ENCODE measurements around the gene TMEM41A. TPM values are rescaled to one million over a fixed set of nuclear protein-coding genes. Genes with fewer than 3 reads are reported as not detected.

The TMEM41A gene
- polyA plus RNA-seq, 3 donors = 3.9 to 7.2 (median 5.4) TPM

DNA sequence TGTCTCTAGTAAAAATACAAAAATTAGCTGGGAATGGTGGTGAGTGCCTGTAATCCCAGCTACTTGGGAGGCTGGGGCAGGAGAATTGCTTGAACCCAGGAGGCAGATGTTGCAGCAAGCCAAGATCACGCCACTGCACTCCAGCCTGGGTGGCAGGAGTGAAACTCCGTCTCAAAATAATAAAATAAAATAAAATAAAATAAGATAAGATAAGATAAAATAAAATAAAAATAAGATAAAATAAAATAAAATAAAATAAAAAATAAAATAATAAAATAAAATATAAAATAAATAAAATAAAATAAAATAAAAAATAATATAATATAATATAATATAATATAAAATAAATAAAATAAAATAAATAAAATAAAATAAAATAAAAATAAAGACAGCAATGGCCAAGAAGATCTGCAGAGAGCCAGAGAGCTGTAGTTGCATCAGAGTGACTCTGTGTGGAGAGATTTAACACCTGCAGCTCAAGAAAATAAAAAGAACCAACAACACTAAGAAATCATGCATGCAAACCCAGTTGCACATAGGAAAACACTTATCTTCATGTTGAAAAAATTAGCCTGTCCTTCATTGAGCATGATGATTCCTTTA lies 27.6 kb upstream of the TMEM41A start:
- Mint-ChIP-seq H3K9me3 (peaks cover 0 to 2% (median 0%) of the 10 kb centered on the region in 7 donors), H3K36me3 (no peaks in the 10 kb centered on the region), H3K4me3 (no peak overlapping the region), H3K4me1 (no peaks in the 10 kb centered on the region), H3K27me3 (ENCODE audit: low read depth in 3 of 3) (peaks cover 5 to 16% (median 6%) of the 10 kb centered on the region in 3 donors), H3K27ac (no peak overlapping the region)
- WGBS (ENCODE audit: insufficient coverage) = no CpG with 5 or more reads among the region's 2 CpGs
- Histone ChIP-seq H3K79me2 (ENCODE audit: insufficient read depth, low read length) (no peaks in the 10 kb centered on the region), H3K9me3 (replicated peaks in 1 of 2; ENCODE audit: control insufficient read depth in 1 of 2, insufficient read depth in 1 of 2, low read length in 2 of 2) (no peaks in the 10 kb centered on the region), H3K9ac (ENCODE audit: insufficient read depth, low read length, poor library complexity, severe bottlenecking) (no peak overlapping the region), H3K4me2 (replicated peaks; ENCODE audit: extremely low read depth, low read length, poor library complexity, severe bottlenecking) (no peak overlapping the region), H4K20me1 (ENCODE audit: insufficient read depth, low read length) (no peaks in the 10 kb centered on the region), H3K27me3 (ENCODE audit: control insufficient read depth in 2 of 2, insufficient read depth in 2 of 2, low read length in 2 of 2) (no peaks in the 10 kb centered on the region), H3K4me1 (ENCODE audit: control insufficient read depth in 1 of 2, insufficient read depth in 2 of 2, low read length in 2 of 2) (no peaks in the 10 kb centered on the region), H3K4me3 (replicated peaks in 1 of 3; ENCODE audit: low read depth in 2 of 3, low read length in 3 of 3) (no peak overlapping the region), H3K27ac (ENCODE audit: low read depth in 1 of 2, low read length in 2 of 2) (no peak overlapping the region), H3K36me3 (replicated peaks in 1 of 2; ENCODE audit: control insufficient read depth in 1 of 2, insufficient read depth in 2 of 2, low read length in 2 of 2) (no peaks in the 10 kb centered on the region), H2AFZ (ENCODE audit: insufficient read depth, low read depth, low read length, poor library complexity, severe bottlenecking) (no peak overlapping the region)
- intact Hi-C loops (cut with micrococcal nuclease) = no loop called here
- TF ChIP-seq, protein P1, sequence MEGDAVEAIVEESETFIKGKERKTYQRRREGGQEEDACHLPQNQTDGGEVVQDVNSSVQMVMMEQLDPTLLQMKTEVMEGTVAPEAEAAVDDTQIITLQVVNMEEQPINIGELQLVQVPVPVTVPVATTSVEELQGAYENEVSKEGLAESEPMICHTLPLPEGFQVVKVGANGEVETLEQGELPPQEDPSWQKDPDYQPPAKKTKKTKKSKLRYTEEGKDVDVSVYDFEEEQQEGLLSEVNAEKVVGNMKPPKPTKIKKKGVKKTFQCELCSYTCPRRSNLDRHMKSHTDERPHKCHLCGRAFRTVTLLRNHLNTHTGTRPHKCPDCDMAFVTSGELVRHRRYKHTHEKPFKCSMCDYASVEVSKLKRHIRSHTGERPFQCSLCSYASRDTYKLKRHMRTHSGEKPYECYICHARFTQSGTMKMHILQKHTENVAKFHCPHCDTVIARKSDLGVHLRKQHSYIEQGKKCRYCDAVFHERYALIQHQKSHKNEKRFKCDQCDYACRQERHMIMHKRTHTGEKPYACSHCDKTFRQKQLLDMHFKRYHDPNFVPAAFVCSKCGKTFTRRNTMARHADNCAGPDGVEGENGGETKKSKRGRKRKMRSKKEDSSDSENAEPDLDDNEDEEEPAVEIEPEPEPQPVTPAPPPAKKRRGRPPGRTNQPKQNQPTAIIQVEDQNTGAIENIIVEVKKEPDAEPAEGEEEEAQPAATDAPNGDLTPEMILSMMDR (IDR thresholded peaks at IDR 0.05) = no peak
- no peak for DNase-seq

GRCh38 chr3:185521349-185522138 lies 22.7 kb upstream of the TMEM41A start:
- no peak overlapping the region for H3K4me3 ChIP-seq (replicated peaks in 1 of 3; ENCODE audit: low read depth in 2 of 3, low read length in 3 of 3)
- no peaks in the 10 kb centered on the region for H3K79me2 ChIP-seq (ENCODE audit: insufficient read depth, low read length)
- H3K9ac ChIP-seq (ENCODE audit: insufficient read depth, low read length, poor library complexity, severe bottlenecking) = no peak overlapping the region
- Mint-ChIP-seq H3K27me3 (ENCODE audit: low read depth in 3 of 3) (peaks cover 2 to 23% (median 3%) of the 10 kb centered on the region in 3 donors), H3K36me3 (no peaks in the 10 kb centered on the region), H3K9me3 (no peaks in the 10 kb centered on the region), H3K4me1 (no peaks in the 10 kb centered on the region), H3K4me3 (no peak overlapping the region), H3K27ac (no peak overlapping the region)
- no peak overlapping the region for H3K4me2 ChIP-seq (replicated peaks; ENCODE audit: extremely low read depth, low read length, poor library complexity, severe bottlenecking)
- H2AFZ ChIP-seq (ENCODE audit: insufficient read depth, low read depth, low read length, poor library complexity, severe bottlenecking) = no peak overlapping the region
- H3K9me3 ChIP-seq (replicated peaks in 1 of 2; ENCODE audit: control insufficient read depth in 1 of 2, insufficient read depth in 1 of 2, low read length in 2 of 2) = no peaks in the 10 kb centered on the region
- WGBS (ENCODE audit: insufficient coverage) = 93% methylated on average over 7 of the region's 7 CpGs
- no peaks in the 10 kb centered on the region for H4K20me1 ChIP-seq (ENCODE audit: insufficient read depth, low read length)
- no peak for DNase-seq
- H3K4me1 ChIP-seq (ENCODE audit: control insufficient read depth in 1 of 2, insufficient read depth in 2 of 2, low read length in 2 of 2) = no peaks in the 10 kb centered on the region
- H3K36me3 ChIP-seq (replicated peaks in 1 of 2; ENCODE audit: control insufficient read depth in 1 of 2, insufficient read depth in 2 of 2, low read length in 2 of 2) = no peaks in the 10 kb centered on the region
- TF ChIP-seq, protein P1 (IDR thresholded peaks at IDR 0.05) = no peak
- intact Hi-C loops (cut with micrococcal nuclease) = no loop called here
- H3K27me3 ChIP-seq (ENCODE audit: control insufficient read depth in 2 of 2, insufficient read depth in 2 of 2, low read length in 2 of 2) = no peaks in the 10 kb centered on the region
- no peak overlapping the region for H3K27ac ChIP-seq (ENCODE audit: low read depth in 1 of 2, low read length in 2 of 2)

Measured in CD14-positive monocyte (primary cell).